Smooth muscle cell (in vitro differentiated cells): ENCODE measurements around the gene PCDH18. TPM values are rescaled to one million over a fixed set of nuclear protein-coding genes. Genes with fewer than 3 reads are reported as not detected.

Experiments used
- DNase-seq: peaks from one replicate; lab custom pipeline; 2025; ENCODE audit not compliant: unreplicated experiment; lab: John Stamatoyannopoulos, UW
- H2AFZ ChIP-seq: fragments of 200-600 bp; sonication (generic); 2 replicates; pipeline ENCODE4 v1.6.0; 2016; ENCODE audit warnings: antibody characterized with exemption, low read depth, mild to moderate bottlenecking
- H3F3A ChIP-seq: fragments of 200-600 bp; sonication (generic); 2 replicates; pipeline ENCODE4 v1.6.0; 2017; ENCODE audit warnings: antibody characterized with exemption, low read depth
- H3K27ac ChIP-seq: fragments of 200-600 bp; sonication (generic); 2 replicates; pipeline ENCODE4 v1.5.1; 2016; ENCODE audit warnings: low read depth, mild to moderate bottlenecking
- H3K27me3 ChIP-seq: fragments of 200-600 bp; sonication (generic); 2 replicates; pipeline ENCODE4 v1.6.1; 2016; ENCODE audit warnings: low read depth, mild to moderate bottlenecking
- H3K36me3 ChIP-seq: fragments of 200-600 bp; sonication (generic); 2 replicates; pipeline ENCODE4 v1.5.1; 2016; ENCODE audit warnings: low read depth
- H3K4me1 ChIP-seq: fragments of 200-600 bp; sonication (generic); 2 replicates; pipeline ENCODE4 v1.5.1; 2016; ENCODE audit warnings: low read depth
- H3K4me2 ChIP-seq: fragments of 200-600 bp; sonication (generic); 2 replicates; pipeline ENCODE4 v1.6.0; 2016; ENCODE audit warnings: mild to moderate bottlenecking
- H3K4me3 ChIP-seq: fragments of 200-600 bp; sonication (generic); 2 replicates; pipeline ENCODE4 v1.5.1; 2016; ENCODE audit warnings: mild to moderate bottlenecking
- H3K79me2 ChIP-seq: fragments of 200-600 bp; sonication (generic); 2 replicates; pipeline ENCODE4 v1.6.0; 2016; ENCODE audit warnings: low read depth, mild to moderate bottlenecking
- H3K9ac ChIP-seq: fragments of 200-600 bp; sonication (generic); 2 replicates; pipeline ENCODE4 v1.6.0; 2016; ENCODE audit warnings: low read depth
- H3K9me3 ChIP-seq: fragments of 200-600 bp; sonication (generic); replicated peaks from 2 replicates; pipeline ENCODE4 v1.5.1; 2016; ENCODE audit warnings: low read depth
- H4K20me1 ChIP-seq: fragments of 200-600 bp; sonication (generic); 2 replicates; pipeline ENCODE4 v1.6.0; 2016; ENCODE audit warnings: low read depth
- CTCF ChIP-seq: fragments of 200-600 bp; sonication (generic); IDR thresholded peaks from 2 replicates; pipeline ENCODE4 v1.5.1; 2017; ENCODE audit warnings: borderline replicate concordance, mild to moderate bottlenecking, antibody characterized with exemption; ENCODE audit not compliant: insufficient read depth, poor library complexity, severe bottlenecking
- WGBS: methylation state at CpG from one replicate; pipeline ENCODE4 v1.1.7; 2016; ENCODE audit warnings: low lambda C conversion rate; 5-methylcytosine and 5-hydroxymethylcytosine counted together
- polyA plus RNA-seq: library from polyadenylated mRNA; unstranded; fragments of >200 nt; fragmentation: Nextera tagmentation; extraction: Ambion mirVana; gene quantifications from 2 replicates; pipeline ENCODE4 v1.2.1, GENCODE V29; 2016
- total RNA-seq: library from RNA; depleted of rRNA; stranded (reverse); fragments of >200 nt; gene quantifications from 2 replicates; pipeline ENCODE4 v1.2.3, GENCODE V29; 2014

PCDH18 gene
- total and polyA plus RNA-seq, 2 experiments from 2014 or later, result 24.5 to 51.3 TPM

GRCh38 chr4:137535718-137536117 is 3.4 kb upstream of the PCDH18 start:
- H3K9ac ChIP-seq, result no peak overlapping the region
- no peaks in the 10 kb centered on the region for H3K36me3 ChIP-seq
- peaks cover 6% of the 10 kb centered on the region for H3K79me2 ChIP-seq
- H3K27ac ChIP-seq, result no peak overlapping the region
- no peak for DNase-seq
- H3K9me3 ChIP-seq, result no peaks in the 10 kb centered on the region
- H3K4me1 ChIP-seq, result peaks cover 46% of the 10 kb centered on the region
- H2AFZ ChIP-seq, result peak overlapping the region; percentile 26
- no peak overlapping the region for H3K4me2 ChIP-seq
- no peaks in the 10 kb centered on the region for H3K27me3 ChIP-seq
- WGBS, result 92% methylated on average over 1 of the region's 1 CpG
- peaks cover 14% of the 10 kb centered on the region for H3F3A ChIP-seq
- H4K20me1 ChIP-seq, result peaks cover under 1% of the 10 kb centered on the region
- H3K4me3 ChIP-seq, result no peak overlapping the region
- TF ChIP-seq CTCF, result no peak

DNA sequence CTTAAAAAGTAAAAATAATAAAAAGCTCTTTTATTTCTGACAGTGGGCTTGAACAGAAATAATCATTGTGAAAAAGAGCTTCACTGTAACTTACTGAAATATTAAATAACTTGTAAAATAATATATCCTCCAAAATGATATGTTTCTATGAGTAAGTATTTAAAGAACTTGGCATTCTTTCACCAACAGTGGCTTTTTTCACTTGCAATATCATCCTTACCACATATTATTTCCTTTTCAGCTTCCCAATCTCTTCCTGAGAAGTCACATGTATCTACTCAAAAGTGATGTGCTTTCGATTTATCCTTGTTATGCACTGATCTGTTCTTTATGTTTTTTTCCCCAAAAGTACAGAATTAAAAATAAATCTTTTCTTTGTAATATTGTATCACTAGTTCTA is 2.2 kb upstream of the PCDH18 start:
- Histone ChIP-seq H2AFZ (peak overlapping the region; percentile 13), H3K79me2 (peaks cover 18% of the 10 kb centered on the region), H3K9ac (no peak overlapping the region), H3F3A (peaks cover 14% of the 10 kb centered on the region), H3K27ac (no peak overlapping the region), H4K20me1 (peaks cover 5% of the 10 kb centered on the region), H3K36me3 (no peaks in the 10 kb centered on the region), H3K27me3 (no peaks in the 10 kb centered on the region), H3K4me1 (peaks cover 51% of the 10 kb centered on the region), H3K4me3 (no peak overlapping the region), H3K9me3 (no peaks in the 10 kb centered on the region), H3K4me2 (peak overlapping the region; percentile 90)
- WGBS, result 81% methylated on average over 1 of the region's 1 CpG
- TF ChIP-seq CTCF, result no peak
- DNase-seq, result no peak

- Histone ChIP-seq H3K36me3 (no peaks in the 10 kb centered on the region), H3F3A (peaks cover 14% of the 10 kb centered on the region), H3K4me3 (peak overlapping the region; percentile 67), H3K27ac (no peak overlapping the region), H3K27me3 (no peaks in the 10 kb centered on the region), H2AFZ (peak overlapping the region; percentile 13), H3K9me3 (no peaks in the 10 kb centered on the region), H4K20me1 (peaks cover 12% of the 10 kb centered on the region), H3K9ac (no peak overlapping the region), H3K4me1 (peaks cover 56% of the 10 kb centered on the region), H3K79me2 (peaks cover 24% of the 10 kb centered on the region), H3K4me2 (peak overlapping the region; percentile 90)
- no peak for DNase-seq
- 46% methylated on average over 2 of the region's 2 CpGs for WGBS
- no peak for TF ChIP-seq CTCF
Observed at GRCh38 chr4:137533855-137534254, 1.6 kb upstream of the PCDH18 start.

DNA sequence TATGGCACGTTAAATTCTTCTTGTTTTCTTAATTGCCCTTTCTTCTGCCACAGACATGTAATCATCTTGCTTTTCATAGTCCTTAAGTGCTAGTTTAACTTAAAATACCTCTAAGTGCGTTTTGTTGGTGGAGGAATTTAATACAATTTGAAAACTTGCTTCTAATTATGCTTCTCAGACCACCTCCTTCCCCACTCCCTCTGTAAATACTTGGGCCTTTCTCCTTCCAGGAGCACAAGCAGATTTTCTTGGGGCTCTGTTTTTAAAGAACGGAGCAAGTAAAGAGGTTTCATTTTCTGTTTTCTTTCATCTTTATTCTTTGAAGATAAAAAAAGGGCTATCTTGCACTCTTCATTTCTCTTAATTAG is 559 bp upstream of the PCDH18 start:
- no peak for TF ChIP-seq CTCF
- H3K9me3 ChIP-seq, result no peaks in the 10 kb centered on the region
- DNase-seq, result no peak
- peaks cover 14% of the 10 kb centered on the region for H3F3A ChIP-seq
- H3K4me1 ChIP-seq, result peaks cover 63% of the 10 kb centered on the region
- H3K4me3 ChIP-seq, result peak overlapping the region; percentile 67
- no peaks in the 10 kb centered on the region for H3K36me3 ChIP-seq
- H3K27me3 ChIP-seq, result no peaks in the 10 kb centered on the region
- 5% methylated on average over 3 of the region's 3 CpGs for WGBS
- H4K20me1 ChIP-seq, result peaks cover 22% of the 10 kb centered on the region
- H3K4me2 ChIP-seq, result peak overlapping the region; percentile 90
- H3K79me2 ChIP-seq, result peaks cover 34% of the 10 kb centered on the region
- peak overlapping the region; percentile 57 for H3K9ac ChIP-seq
- peak overlapping the region; percentile 89 for H2AFZ ChIP-seq
- H3K27ac ChIP-seq, result peak overlapping the region; percentile 81
